ENCODE data around the gene SGCA.

The SGCA gene

DNA sequence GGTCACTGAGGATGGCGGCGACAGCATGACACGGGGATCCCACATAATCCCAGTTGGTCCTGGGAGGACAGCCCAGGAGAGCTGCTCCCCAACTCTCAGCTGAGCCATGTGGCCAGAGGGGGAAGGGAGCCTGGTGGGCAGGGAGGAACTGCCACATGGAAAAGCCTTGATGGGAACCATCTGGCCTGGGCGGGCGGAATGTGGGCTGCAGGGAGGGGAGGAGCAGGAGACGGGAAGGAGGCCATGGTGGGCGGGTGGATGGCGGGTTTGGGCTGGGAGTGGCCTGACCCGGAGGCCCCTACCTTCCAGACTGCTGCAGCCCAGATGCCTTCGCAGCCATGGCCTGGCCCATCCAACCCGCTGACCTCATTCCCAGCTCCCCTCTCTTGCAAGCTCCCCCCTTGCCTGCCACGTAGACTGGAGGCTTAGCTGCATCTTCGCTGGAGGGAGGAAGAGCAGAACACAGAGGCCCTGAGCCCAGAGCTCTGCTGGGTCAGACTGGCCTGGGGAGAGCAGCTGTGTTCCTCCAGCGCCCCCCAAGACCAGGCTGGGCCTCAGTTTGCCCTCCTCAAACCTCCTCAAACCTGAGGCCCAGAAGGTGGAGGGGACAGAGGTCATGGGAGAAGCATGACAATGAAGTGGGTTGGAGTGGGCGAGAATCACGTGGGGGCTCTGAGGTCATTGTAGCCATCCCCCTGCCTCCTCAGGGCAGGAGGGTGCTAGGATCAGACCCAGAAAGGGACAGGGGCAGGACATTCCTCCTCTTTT is 43.9 kb downstream of the SGCA start:
- DNase-seq (ENCODE audit: low spot score), result peak; percentile 95

DNA sequence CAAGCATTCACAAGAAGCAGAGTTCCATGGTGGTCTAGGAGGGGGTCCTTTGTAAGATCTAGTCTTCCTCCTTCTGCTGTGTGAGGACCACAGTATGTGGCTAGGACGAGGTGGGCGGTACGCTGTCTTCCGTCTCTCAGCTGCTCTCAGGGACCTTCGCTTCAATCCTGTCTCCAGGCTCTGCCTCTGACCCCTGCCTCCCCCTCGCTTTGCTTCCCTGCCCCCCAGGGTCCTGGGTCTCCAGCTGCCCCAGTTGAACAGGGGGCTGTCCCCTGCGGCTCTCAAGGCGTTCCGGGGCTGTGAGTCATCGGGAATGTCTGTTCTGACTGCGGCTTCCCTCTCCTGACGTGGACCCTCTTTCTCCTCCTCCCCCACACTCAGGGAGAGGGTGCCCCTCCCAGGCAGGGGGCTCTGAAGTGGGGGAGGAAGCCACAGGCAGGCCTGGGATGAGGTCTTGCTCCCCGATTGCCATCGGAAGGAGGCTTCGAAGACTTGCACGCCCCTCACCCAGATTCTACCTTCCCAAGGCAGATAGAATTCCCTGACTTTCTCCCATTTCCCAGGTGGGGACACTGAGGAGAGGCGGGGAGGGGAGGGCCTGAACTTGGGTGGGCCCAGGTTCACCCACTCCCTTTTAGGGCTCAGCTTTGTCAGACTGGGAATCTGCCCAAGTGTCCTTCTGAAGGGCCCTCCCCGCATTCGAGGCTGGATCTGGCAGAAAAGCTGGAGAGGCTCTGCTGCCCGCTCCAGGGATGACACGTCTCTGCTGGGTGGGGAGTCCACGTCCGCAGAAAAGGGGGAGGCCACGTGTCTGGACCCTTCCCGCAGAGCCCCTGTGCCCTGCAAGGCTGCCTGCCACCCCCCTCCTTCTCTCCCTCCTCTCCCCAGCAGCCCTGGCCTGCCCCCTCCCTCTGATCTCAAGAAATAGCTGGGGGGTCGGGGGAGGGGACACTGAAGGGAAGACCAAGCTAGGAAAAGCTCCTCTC is 44.7 kb downstream of the SGCA start:
- DNase-seq (ENCODE audit: low spot score), result peak; percentile 90

DNA sequence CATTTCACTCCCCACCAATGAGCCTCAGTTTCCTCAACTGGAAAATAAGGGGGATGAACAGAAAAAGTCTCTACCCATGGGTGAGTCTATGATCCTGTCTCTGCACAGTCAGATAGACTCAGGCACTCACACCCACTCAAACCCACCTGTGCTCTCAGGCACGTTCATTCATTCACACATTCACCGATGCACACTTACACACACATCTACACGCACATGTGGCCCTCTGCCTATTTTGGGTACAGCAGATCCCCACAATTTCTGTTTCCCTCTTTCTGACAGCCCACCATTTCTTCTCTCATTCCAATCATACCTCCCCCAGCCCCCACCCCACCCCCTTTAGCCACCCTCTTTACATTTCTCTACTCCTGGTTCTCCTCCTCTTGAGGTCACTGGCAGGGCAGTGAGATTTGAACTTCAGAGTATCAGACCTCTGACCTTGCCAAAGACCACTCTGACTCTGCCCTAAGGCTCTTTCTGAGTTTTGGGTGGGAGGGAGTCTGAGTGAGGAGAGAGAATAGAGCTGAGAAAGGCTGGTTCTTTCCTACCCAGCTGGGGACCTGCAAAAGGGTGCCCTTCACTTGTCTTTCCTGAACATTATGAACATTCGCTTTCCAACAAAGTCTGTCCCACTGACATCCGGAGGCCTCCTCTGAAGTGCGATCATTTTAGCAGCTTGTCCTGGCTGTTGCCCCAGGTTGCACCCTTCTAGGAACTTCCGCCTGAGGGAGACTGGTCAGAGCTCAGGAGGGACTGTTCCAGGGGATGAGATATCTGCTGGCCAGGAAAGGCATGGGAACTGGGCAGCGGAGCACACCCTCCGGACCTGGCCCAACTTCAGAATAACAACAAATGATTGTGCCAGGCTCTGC is 45.7 kb downstream of the SGCA start:
- no peak for DNase-seq (ENCODE audit: low spot score)

DNA sequence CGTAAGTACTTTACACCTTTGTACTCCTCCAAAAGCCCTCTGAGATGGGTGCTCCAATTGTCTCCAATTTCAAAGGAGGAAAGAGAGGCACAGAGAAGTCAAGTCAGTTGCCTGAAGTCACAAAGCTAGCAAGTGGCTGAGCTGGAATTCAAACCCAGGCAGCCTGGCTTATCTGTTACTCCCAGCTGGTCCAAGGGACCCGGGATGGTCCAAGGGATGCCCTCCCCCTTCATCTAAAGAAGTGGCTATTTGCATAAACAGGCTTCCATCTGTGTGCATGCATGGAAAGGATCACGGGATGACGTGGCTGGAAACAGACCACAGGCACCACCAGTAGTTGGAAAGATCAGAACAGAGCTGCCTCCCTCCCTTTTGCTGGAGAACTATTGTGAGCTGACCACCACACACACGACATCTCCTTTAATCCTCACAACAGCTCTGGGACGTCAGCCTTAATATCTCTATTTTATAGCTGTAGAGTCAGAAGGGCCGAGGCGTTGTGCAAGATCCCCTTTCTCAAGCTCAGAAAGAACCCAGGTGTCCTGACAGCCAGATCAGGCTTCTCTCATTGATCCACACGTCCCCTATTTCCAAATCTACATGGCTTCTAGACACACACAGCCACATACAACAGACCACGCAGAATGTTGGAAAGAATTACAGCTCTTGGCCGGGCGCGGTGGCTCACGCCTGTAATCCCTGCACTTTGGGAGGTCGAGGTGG is 46.5 kb downstream of the SGCA start:
- peak; percentile 65 for DNase-seq (ENCODE audit: low spot score)

DNA sequence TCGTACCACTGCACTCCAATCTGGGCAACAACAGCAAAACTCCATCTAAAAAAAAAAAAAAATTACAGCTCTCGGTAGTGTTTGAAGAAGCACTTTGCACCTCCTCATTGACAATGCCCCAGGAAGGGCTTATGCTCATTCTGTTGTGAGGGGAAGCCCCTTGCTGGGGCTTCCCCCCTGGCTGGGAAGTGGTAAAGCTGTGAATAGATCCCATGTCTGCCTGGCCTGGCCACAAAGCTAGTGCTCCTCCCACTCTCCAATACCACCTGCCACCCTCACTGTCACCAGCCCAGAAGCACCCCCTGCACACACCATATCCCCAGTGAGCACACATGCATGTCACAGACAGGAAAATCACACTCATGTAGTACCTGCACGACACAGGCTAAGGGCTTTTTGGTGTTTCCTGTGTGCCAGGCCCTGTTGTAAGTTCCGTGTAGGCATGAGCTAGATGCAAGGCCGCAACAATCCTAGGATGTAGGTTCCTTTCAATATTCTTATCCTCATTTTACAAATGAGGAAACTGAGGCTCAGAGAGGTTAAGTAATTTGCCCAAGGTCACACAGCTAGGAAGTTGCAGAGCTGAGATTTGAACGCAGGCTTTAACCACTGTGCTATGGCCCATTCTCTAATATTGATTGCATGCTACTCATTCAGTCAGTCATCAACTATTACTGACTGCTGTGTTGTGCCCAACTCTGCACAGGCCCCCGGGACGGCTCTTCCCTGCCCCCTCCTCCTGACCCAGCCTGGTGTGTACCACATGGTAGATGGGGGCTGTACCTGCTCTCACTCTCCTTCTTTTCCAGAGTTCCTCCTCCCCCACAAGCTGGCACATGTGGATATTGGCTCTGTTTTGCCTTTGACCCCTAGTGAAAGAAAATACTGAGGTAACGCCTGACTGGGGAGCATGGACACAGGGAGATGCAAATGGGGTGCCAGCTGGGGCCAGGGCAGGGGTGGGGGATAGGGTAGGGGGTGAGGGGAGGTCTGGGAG is 47.5 kb downstream of the SGCA start:
- no peak for DNase-seq (ENCODE audit: low spot score)

DNA sequence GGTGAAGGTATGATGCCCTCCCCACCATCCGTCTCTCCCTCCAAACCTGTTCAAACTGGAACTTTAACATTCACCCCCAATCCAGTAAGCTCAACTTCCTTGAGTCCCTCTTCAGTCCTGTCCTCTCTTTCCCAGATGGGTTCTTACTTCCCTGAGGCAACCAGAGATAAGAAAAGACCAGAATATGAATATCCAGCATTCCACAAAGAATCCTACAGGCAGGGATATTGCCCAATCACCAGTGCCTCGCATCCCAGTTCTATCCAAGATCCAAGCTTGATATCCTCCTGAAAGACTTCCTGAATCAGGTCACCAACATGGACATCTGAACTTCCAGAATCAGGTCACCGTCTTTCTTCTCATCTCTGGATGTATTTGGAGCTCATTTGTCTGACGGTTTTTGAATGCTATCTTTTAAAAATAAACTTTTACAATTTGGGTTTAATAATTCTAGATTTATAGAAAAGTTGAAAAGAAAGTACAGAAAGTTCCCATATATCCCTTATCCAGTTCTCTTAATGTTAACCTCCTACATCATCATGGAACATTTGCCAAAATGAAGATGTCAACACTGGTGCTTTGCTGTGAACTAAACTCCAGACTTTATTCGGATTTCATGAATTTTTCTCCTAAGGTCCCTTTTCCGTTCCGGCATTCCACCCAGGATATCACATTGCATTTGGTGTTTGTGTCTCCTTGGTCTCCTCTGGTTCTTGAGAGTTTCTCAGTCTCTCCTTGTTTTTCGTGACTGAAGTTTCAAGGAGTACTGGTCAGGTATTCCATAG is 49.4 kb downstream of the SGCA start:
- DNase-seq (ENCODE audit: low spot score), result no peak

DNA sequence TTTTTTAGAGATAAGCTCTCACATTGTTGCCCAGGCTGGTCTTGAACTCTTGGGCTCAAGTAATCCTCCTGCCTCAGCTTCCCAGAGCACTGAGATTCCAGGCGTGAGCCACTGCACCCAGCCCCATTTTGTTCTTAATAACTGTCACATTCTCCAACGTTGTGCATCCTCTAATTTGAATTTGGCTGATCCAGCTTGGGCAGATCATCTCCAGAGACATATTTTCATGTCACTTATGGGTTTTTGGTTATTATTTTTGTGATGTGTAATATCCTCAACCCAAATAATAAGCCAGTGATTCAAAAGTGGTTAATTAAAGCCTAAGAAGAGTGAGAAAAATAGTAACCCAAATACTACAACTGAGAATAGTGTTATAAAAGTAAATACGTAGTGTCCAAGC is 51.8 kb downstream of the SGCA start:
- DNase-seq (ENCODE audit: low spot score), result no peak

DNA sequence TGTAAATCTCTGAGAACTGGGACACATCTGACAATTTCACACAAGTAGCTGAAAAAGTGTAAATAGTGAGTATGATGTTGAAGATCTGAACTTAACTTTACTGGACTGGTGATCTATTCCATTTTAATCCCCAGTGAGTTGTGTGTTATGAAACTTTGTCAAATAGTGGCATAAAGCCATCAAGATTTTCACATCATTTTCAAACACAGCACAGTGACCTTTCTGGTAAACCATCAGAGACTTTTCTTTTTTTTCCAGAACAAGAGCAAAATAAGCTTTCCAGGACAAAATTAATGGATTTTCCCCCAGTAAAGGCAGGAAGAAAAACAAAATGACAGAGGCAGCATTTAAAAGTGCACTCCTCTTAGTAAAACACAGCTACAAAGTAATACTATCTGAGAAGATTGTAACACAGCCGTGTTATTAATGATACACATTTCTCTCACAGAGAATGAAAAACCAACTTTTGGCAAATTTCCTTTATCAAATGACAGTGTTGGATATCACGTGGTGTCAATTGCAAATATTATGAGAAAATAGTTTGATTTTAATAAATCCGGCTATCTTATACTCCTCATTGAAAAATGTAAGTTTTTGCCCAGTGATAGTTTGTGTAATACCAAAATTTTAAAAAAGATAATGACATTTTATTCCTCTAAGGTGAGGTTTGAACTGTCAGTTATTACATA is 52.4 kb downstream of the SGCA start:
- DNase-seq (ENCODE audit: low spot score), result no peak

DNA sequence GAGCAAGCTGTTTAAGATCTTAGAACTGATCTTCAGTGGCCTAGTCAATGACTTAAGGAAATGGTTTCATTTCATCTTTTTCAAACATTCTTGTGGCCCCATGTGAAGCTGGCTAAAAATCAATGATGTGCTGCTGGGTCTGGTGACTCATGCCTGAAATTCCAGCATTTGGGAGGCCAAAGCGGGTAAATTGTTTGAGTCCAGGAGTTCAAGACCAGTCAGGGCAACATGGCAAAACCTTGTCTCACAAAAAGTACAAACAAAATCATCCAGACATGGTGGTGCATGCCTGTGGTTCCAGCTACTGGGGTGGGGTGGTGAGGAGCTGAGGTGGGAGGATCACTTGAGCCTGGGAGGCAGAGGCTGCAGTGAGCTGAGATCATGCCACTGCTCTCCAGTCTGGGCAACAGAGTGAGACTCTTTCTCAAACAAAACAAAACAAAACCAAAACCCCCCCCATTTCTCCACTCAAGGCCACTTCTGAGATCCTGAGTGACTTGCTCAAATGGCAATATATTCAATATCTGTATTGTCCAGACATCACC is 53.0 kb downstream of the SGCA start:
- peak; percentile 54 for DNase-seq (ENCODE audit: low spot score)

DNA sequence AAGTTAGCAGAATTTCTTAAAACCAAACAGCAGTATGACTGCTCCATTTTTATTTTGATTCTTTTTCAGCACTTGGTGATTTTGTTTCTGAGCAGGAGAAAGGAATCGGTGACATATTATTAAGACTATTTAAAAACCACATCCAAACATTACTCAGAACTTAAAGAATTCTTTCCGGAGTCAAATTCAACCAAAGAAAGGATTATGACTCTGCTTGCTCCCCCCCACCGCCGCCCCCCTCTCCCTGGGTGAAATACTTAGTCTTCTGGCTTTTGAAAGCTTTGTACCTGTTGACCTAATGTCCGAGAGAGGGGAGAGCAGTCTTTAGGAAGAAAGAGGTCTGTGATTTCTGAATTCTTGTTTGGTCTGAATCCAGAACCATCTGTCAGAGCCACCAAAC is 53.5 kb downstream of the SGCA start:
- DNase-seq (ENCODE audit: low spot score), result peak; percentile 79

DNA sequence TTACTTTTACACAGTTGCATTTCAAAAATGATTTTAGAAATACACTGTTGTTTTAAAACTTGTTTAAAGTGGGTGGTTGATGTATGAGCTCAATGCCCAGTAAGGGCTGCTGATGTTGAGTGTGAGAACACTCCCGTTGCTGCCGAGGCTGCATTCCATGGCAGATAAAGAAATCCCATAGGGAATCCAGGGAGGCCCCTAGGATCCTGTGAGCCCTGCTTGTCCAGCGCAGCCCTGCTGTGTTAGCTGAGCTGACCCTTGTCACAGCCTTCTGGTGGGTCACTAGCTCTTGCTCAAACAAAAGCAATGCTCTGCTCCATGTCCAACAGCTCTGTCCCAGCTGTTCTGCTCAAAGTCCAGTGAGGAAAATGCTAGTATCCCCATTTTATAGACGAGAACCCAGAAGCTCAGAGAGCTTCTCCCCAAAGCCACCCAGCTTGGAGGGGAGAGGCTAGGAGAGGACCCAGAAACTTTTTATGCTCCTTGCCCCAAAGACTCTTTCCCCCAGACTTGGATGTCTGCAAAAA is 54.2 kb downstream of the SGCA start:
- DNase-seq (ENCODE audit: low spot score), result peak; percentile 55

DNA sequence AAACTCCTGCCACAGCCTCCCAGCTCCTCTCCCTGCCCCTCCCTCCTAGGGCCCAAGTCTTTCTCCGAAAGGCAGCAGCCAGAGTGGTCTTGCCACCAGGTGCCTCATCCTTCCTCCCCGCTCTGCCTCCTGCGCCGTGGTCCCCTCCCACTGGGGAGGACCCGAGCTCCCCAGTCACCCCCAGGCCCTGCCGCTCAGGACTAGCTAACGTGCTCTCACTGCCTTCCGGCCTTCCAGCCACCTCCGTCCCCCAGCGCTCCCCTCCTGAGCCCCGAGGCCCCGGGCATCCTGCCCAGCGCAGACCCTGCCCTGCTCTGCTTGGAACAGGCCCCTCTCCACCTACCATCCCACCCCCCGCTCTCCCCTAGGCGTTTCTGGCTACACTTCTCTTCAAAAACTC is 55.0 kb downstream of the SGCA start:
- DNase-seq (ENCODE audit: low spot score), result no peak

DNA sequence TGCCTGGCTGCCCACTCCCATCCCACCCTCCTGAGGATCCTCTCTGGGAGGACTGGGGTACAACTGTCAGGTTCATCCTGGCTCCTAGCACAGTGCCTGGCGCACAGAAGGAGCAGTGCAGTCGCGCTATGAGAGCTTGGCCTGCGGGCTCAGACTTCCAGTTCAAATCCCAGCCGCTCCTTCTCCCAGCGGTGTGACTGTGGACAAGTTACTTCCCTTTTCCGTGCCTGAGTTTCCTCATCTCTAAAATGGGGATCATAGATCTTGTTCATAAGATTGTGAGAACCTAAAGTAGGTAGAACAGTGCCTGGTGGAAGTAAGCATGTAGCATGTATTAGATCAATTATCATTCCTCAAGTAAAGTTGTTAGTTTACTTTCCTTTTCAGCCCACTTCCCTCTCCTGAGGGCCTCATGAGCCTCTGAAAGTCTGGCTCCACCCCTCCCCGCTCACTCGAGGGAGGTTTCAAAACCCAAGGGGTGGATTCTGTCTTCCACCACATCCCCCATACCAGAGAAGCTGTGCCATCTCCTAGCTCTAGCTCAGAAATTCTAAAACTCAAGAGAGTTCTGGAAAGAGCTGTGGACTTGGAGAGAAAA is 55.6 kb downstream of the SGCA start:
- DNase-seq (ENCODE audit: low spot score), result peak; percentile 57

DNA sequence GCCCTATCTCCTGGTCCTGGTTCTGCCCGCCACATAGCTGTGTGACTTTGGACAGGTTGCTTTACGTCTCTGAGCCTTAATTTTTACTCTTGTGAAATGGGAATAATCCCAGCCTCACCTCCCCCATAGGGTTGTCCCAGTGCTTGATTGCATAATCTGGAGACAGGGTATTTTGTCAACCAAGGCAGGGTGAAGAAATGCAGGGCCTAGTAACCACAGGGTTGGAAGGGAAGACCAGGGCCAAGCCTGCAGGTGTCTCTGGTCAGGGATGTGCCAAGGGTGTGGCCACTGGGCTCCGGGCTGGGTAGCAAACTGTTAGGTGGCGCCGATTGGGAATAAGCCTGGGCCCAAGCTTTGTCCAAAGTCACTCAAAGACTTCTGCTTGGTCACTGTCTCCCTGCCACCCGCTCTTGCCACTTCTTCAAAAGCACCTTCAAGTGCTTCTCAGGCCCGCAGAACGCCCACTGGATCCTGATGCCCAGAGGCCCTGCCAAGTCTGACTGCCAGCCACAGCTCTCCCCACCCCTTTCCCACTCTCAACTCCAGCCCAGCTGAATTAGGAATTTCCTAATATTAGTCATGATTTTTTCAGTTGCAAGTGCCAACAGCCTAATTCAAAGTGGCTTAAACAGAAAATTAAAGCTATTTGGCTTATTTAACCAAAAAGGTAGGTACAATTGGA is 56.2 kb downstream of the SGCA start:
- peak; percentile 78 for DNase-seq (ENCODE audit: low spot score)

DNA sequence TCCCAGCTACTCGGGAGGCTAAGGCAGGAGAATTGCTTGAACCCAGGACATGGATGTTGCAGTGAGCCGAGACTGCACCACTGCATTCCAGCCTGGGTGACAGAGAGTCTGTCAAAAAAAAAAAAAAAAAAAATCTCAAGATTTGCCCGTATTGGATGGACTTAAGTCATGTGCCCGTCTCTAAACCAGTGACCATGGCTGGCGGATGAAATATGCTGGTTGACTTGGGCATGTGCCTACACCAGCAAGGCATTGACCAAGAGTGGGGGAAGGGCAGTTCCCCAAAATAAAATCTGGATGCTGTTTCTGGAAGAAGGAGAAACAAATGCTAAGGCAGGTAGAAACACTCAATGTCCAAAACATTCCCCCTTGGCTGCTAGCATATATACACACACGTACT is 57.1 kb downstream of the SGCA start:
- no peak for DNase-seq (ENCODE audit: low spot score)

Measured in AG08395 (cell line).